Measurements from ENCODE around the gene CST8.

The CST8 gene

GRCh38 chr20:23476015-23476754 lies 14.7 kb upstream of the CST8 start:
- DNase-seq = no peak

- DNase-seq = no peak
Observed at GRCh38 chr20:23477223-23477622, 13.7 kb upstream of the CST8 start.

- DNase-seq = no peak
Observed at GRCh38 chr20:23479043-23479442, 11.9 kb upstream of the CST8 start.

GRCh38 chr20:23482138-23482537 lies 8.8 kb upstream of the CST8 start:
- DNase-seq = no peak

- no peak for DNase-seq
Observed at GRCh38 chr20:23484081-23484480, 6.8 kb upstream of the CST8 start.

- DNase-seq = no peak
Observed at GRCh38 chr20:23488470-23488869, 2.4 kb upstream of the CST8 start.

- DNase-seq = no peak
Observed at GRCh38 chr20:23488996-23489395, 1.9 kb upstream of the CST8 start.

GRCh38 chr20:23492292-23492691 lies 1.4 kb downstream of the CST8 start:
- DNase-seq = no peak

- DNase-seq = no peak
Observed at GRCh38 chr20:23493172-23493772, 2.4 kb downstream of the CST8 start.

- DNase-seq = no peak
Observed at GRCh38 chr20:23497536-23497935, 6.6 kb downstream of the CST8 start.

- no peak for DNase-seq
Observed at GRCh38 chr20:23501926-23502325, 11.0 kb downstream of the CST8 start.

GRCh38 chr20:23503649-23504048 lies 12.7 kb downstream of the CST8 start:
- no peak for DNase-seq

GRCh38 chr20:23507346-23507745 lies 16.4 kb downstream of the CST8 start:
- DNase-seq = no peak

GRCh38 chr20:23508449-23509229 lies 17.7 kb downstream of the CST8 start:
- DNase-seq = no peak

GRCh38 chr20:23509247-23509913 lies 18.5 kb downstream of the CST8 start:
- no peak for DNase-seq

GRCh38 chr20:23510000-23510590 lies 19.2 kb downstream of the CST8 start:
- no peak for DNase-seq

GRCh38 chr20:23513164-23513563 lies 22.2 kb downstream of the CST8 start:
- DNase-seq = no peak

- DNase-seq = no peak
Observed at GRCh38 chr20:23514848-23515247, 23.9 kb downstream of the CST8 start.

GRCh38 chr20:23515250-23515939 lies 24.5 kb downstream of the CST8 start:
- DNase-seq = no peak

- DNase-seq = no peak
Observed at GRCh38 chr20:23517719-23518118, 26.8 kb downstream of the CST8 start.

- no peak for DNase-seq
Observed at GRCh38 chr20:23519556-23519955, 28.6 kb downstream of the CST8 start.

GRCh38 chr20:23520185-23520584 lies 29.3 kb downstream of the CST8 start:
- DNase-seq = no peak
